ENCODE measurements around the gene SAMD14. TPM values are rescaled to one million over a fixed set of nuclear protein-coding genes. Genes with fewer than 3 reads are reported as not detected.
A peak's percentile ranks its signal among the peaks of the same experiment; 100 is the strongest.

Gene SAMD14
- total RNA-seq, 2 experiments from 2014 or later: 0.59 TPM; not detected in 1

- H3K36me3 ChIP-seq (ENCODE audit: insufficient read depth, low read length): no peaks in the 10 kb centered on the region
- H3K4me1 ChIP-seq (ENCODE audit: insufficient read depth, low read length, poor library complexity, severe bottlenecking): peaks cover 20% of the 10 kb centered on the region
- peak overlapping the region; percentile 94 for H3K4me3 ChIP-seq (ENCODE audit: low read depth, low read length, poor library complexity, severe bottlenecking)
- H3K79me2 ChIP-seq (ENCODE audit: insufficient read depth, low read depth, low read length): no peaks in the 10 kb centered on the region
- POLR2A ChIA-PET: no interaction called here
- no peaks in the 10 kb centered on the region for H4K20me1 ChIP-seq (ENCODE audit: insufficient read depth, low read length)
- BruUV-seq (replicated peaks): no TSS peak
- no peaks in the 10 kb centered on the region for H3K9me2 ChIP-seq (ENCODE audit: insufficient read depth, low read length)
- CTCF ChIA-PET (ENCODE audit: unreplicated experiment): no interaction called here
- H3K27ac ChIP-seq (ENCODE audit: low read depth, low read length, poor library complexity, severe bottlenecking): no peak overlapping the region
- no peak for DNase-seq (ENCODE audit: low spot score)
- peak overlapping the region; percentile 87 for H3K4me2 ChIP-seq (ENCODE audit: low read length)
- intact Hi-C loops (cut with micrococcal nuclease; ENCODE audit: unreplicated experiment): no loop called here
- no peak overlapping the region for H2AFZ ChIP-seq (ENCODE audit: low read length)
- TF ChIP-seq CTCF (conservative IDR thresholded peaks at IDR 0.05; ENCODE audit: low read length) (no peak), EZH2phosphoT487 (IDR thresholded peaks at IDR 0.05; ENCODE audit: borderline replicate concordance, low read depth, low read length) (no peak)
- no peaks in the 10 kb centered on the region for H3K9me3 ChIP-seq (ENCODE audit: low read length)
Observed at GRCh38 chr17:50096092-50096491, 33.9 kb downstream of the SAMD14 start.

- H3K4me2 ChIP-seq (ENCODE audit: low read length): peak overlapping the region; percentile 87
- no peaks in the 10 kb centered on the region for H4K20me1 ChIP-seq (ENCODE audit: insufficient read depth, low read length)
- peak overlapping the region; percentile 94 for H3K4me3 ChIP-seq (ENCODE audit: low read depth, low read length, poor library complexity, severe bottlenecking)
- no peaks in the 10 kb centered on the region for H3K79me2 ChIP-seq (ENCODE audit: insufficient read depth, low read depth, low read length)
- no peaks in the 10 kb centered on the region for H3K9me3 ChIP-seq (ENCODE audit: low read length)
- intact Hi-C loops (cut with micrococcal nuclease; ENCODE audit: unreplicated experiment): loop anchor here (1.0 to 2.0 kb wide), 3 partner anchors 39 to 69 kb away; partner anchors contain the start of genes ITGA3 and PPP1R9B
- no peaks in the 10 kb centered on the region for H3K9me2 ChIP-seq (ENCODE audit: insufficient read depth, low read length)
- H3K27ac ChIP-seq (ENCODE audit: low read depth, low read length, poor library complexity, severe bottlenecking): peak overlapping the region; percentile 40
- H3K36me3 ChIP-seq (ENCODE audit: insufficient read depth, low read length): no peaks in the 10 kb centered on the region
- H2AFZ ChIP-seq (ENCODE audit: low read length): peak overlapping the region; percentile 87
- DNase-seq (ENCODE audit: low spot score): peak; percentile 35
- no TSS peak for BruUV-seq (replicated peaks)
- TF ChIP-seq EZH2phosphoT487 (IDR thresholded peaks at IDR 0.05; ENCODE audit: borderline replicate concordance, low read depth, low read length): no peak
- no peak for TF ChIP-seq CTCF (conservative IDR thresholded peaks at IDR 0.05; ENCODE audit: low read length)
- POLR2A ChIA-PET: no interaction called here
- peaks cover 20% of the 10 kb centered on the region for H3K4me1 ChIP-seq (ENCODE audit: insufficient read depth, low read length, poor library complexity, severe bottlenecking)
- CTCF ChIA-PET (ENCODE audit: unreplicated experiment): no interaction called here
Observed at GRCh38 chr17:50095626-50096037, 34.3 kb downstream of the SAMD14 start.

Data from OCI-LY7 (cell line).